HEK293T (cell line): ENCODE measurements around the gene EHBP1.

Source experiments
- CTCF ChIA-PET: fragments of 350-600 bp; formaldehyde crosslinking; extraction: SDS; loops from one replicate; lab custom pipeline; 2021; ENCODE audit warnings: antibody characterized with exemption, inconsistent platforms; lab: Yijun Ruan, JAX
- POLR2A ChIA-PET: fragments of 350-600 bp; formaldehyde crosslinking; extraction: SDS; loops from one replicate; lab custom pipeline; 2020; ENCODE audit warnings: antibody characterized with exemption, inconsistent platforms; lab: Yijun Ruan, JAX
- DNase-seq: peaks from one replicate; pipeline ENCODE4 v3.0.0; 2012; ENCODE audit warnings: mixed read lengths; ENCODE audit errors: extremely low spot score
- ARNT ChIP-seq: fragments of 450-650 bp; IDR thresholded peaks from 2 replicates; pipeline ENCODE4 v1.6.1; 2017; ENCODE audit warnings: mild to moderate bottlenecking
- BHLHE40 ChIP-seq: fragments of 450-650 bp; IDR thresholded peaks from 2 replicates; pipeline ENCODE4 v1.6.1; 2016; ENCODE audit warnings: mild to moderate bottlenecking, moderate library complexity, borderline replicate concordance
- CTBP1 ChIP-seq: fragments of 450-650 bp; IDR thresholded peaks from 2 replicates; pipeline ENCODE4 v1.6.1; 2016; ENCODE audit warnings: borderline replicate concordance
- ELF4 ChIP-seq: fragments of 450-650 bp; IDR thresholded peaks from 2 replicates; pipeline ENCODE4 v1.6.1; 2017; ENCODE audit warnings: antibody characterized with exemption
- FOXA1 ChIP-seq: fragments of 450-650 bp; IDR thresholded peaks from 2 replicates; pipeline ENCODE4 v1.6.1; 2016; ENCODE audit warnings: mild to moderate bottlenecking
- FOXK2 ChIP-seq: fragments of 450-650 bp; IDR thresholded peaks from 2 replicates; pipeline ENCODE4 v1.6.1; 2016; ENCODE audit warnings: mild to moderate bottlenecking
- FOXM1 ChIP-seq: fragments of 450-650 bp; IDR thresholded peaks from 2 replicates; pipeline ENCODE4 v1.6.1; 2017; ENCODE audit warnings: mild to moderate bottlenecking, borderline replicate concordance
- HDGF ChIP-seq: fragments of 450-650 bp; IDR thresholded peaks from 2 replicates; pipeline ENCODE4 v1.6.1; 2017; ENCODE audit warnings: antibody characterized with exemption, borderline replicate concordance
- L3MBTL2 ChIP-seq: fragments of 450-650 bp; conservative IDR thresholded peaks from 2 replicates; pipeline ENCODE4 v1.6.1; 2016; ENCODE audit warnings: mild to moderate bottlenecking
- LEF1 ChIP-seq: fragments of 450-650 bp; IDR thresholded peaks from 2 replicates; pipeline ENCODE4 v1.6.1; 2017; ENCODE audit warnings: mild to moderate bottlenecking, borderline replicate concordance
- NFRKB ChIP-seq: fragments of 450-650 bp; IDR thresholded peaks from 2 replicates; pipeline ENCODE4 v1.6.1; 2016; ENCODE audit warnings: mild to moderate bottlenecking, moderate library complexity
- SP1 ChIP-seq: fragments of 450-650 bp; IDR thresholded peaks from 2 replicates; pipeline ENCODE4 v1.6.1; 2017
- SUZ12 ChIP-seq: fragments of 450-650 bp; IDR thresholded peaks from 2 replicates; pipeline ENCODE4 v1.6.1; 2016; ENCODE audit warnings: mild to moderate bottlenecking
- TARDBP ChIP-seq: fragments of 450-650 bp; IDR thresholded peaks from 2 replicates; pipeline ENCODE4 v1.6.1; 2016
- ZNF384 ChIP-seq: fragments of 450-650 bp; IDR thresholded peaks from 2 replicates; pipeline ENCODE4 v1.6.1; 2016
- TF ChIP-seq, protein P1 (sequence below): fragments of 450-650 bp; IDR thresholded peaks from 2 replicates; pipeline ENCODE4 v1.6.1; 2016

EHBP1 gene

GRCh38 chr2:62868947-62869346 lies 163.4 kb downstream of the EHBP1 start:
- ChIA-PET CTCF (no interaction called here), POLR2A (no interaction called here)
- no peak for TF ChIP-seq ARNT
- TF ChIP-seq HDGF = no peak
- no peak for TF ChIP-seq TARDBP
- no peak for TF ChIP-seq NFRKB
- no peak for TF ChIP-seq ZNF384
- no peak for TF ChIP-seq BHLHE40
- no peak for TF ChIP-seq SP1
- no peak for TF ChIP-seq SUZ12
- no peak for TF ChIP-seq CTBP1
- TF ChIP-seq, protein P1, sequence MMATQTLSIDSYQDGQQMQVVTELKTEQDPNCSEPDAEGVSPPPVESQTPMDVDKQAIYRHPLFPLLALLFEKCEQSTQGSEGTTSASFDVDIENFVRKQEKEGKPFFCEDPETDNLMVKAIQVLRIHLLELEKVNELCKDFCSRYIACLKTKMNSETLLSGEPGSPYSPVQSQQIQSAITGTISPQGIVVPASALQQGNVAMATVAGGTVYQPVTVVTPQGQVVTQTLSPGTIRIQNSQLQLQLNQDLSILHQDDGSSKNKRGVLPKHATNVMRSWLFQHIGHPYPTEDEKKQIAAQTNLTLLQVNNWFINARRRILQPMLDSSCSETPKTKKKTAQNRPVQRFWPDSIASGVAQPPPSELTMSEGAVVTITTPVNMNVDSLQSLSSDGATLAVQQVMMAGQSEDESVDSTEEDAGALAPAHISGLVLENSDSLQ = no peak
- TF ChIP-seq ELF4 = no peak
- TF ChIP-seq LEF1 = no peak
- TF ChIP-seq FOXA1 = no peak
- no peak for TF ChIP-seq L3MBTL2
- DNase-seq = no peak

- DNase-seq = no peak
- CTCF ChIA-PET = no interaction called here
- POLR2A ChIA-PET = no interaction called here
- TF ChIP-seq LEF1 = no peak
- TF ChIP-seq SP1 = no peak
- no peak for TF ChIP-seq BHLHE40
- TF ChIP-seq ELF4 = no peak
- TF ChIP-seq ARNT = no peak
- no peak for TF ChIP-seq L3MBTL2
- TF ChIP-seq ZNF384 = no peak
- no peak for TF ChIP-seq FOXM1
- no peak for TF ChIP-seq CTBP1
- no peak for TF ChIP-seq TARDBP
Observed at GRCh38 chr2:62870966-62871365, 165.5 kb downstream of the EHBP1 start.

GRCh38 chr2:62871506-62871905 lies 166.0 kb downstream of the EHBP1 start:
- CTCF ChIA-PET = no interaction called here
- TF ChIP-seq ZNF384 (no peak), FOXM1 (no peak), ELF4 (no peak), SP1 (no peak), LEF1 (no peak), SUZ12 (no peak), L3MBTL2 (no peak), ARNT (no peak), FOXA1 (no peak), BHLHE40 (no peak), TARDBP (no peak), NFRKB (no peak), HDGF (no peak), FOXK2 (no peak), CTBP1 (no peak)
- TF ChIP-seq, protein P1 = no peak
- POLR2A ChIA-PET = no interaction called here
- DNase-seq = no peak

DNA sequence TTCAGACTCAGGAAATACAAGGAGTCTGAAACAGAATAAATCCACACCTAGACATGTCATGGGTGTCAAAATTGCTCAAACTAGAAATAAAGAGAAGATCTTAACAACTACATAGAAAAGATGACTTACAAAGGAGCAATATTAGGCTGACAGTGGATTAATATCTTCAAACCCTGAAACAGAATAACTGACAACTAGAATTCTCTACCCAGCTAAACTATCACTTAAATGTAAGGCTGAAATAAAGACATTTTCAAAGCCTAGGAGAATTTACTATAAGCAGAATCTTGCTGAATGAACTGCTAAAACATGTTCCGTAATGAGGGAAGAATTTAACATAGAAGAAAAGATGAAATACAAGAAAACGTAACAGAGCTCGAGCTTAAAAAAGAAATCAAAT lies 168.1 kb downstream of the EHBP1 start:
- TF ChIP-seq L3MBTL2 = no peak
- no peak for TF ChIP-seq BHLHE40
- no peak for TF ChIP-seq LEF1
- TF ChIP-seq, protein P1 = no peak
- TF ChIP-seq NFRKB = no peak
- no peak for TF ChIP-seq SUZ12
- no peak for TF ChIP-seq ZNF384
- TF ChIP-seq SP1 = no peak
- no peak for TF ChIP-seq CTBP1
- CTCF ChIA-PET = no interaction called here

DNA sequence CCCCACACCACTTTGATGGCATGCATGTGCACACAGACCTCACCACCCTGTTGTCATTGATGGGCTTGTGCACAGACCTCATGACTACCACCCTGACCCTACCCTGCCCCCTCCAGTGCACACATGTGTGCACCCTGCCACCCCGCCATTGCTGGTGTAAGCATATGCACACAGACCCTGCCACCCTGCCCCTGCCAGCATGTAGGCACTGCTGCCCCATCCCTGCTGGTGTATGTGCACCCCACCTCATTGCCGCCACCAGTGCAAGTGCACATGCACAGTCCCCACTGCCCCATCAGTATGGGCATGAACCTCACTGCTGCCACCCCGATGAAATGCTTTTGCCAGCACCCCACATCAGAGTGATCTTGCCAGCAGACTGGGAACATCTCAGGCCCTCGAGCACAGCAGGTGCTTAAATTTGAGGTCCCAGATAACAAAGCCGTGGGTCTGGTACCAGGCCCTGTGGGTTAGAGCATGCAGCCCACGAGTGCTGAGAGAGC lies 169.4 kb downstream of the EHBP1 start:
- DNase-seq = no peak
- ChIA-PET POLR2A (no interaction called here), CTCF (no interaction called here)
- TF ChIP-seq HDGF = no peak
- TF ChIP-seq CTBP1 = no peak
- no peak for TF ChIP-seq ELF4
- TF ChIP-seq FOXM1 = no peak
- no peak for TF ChIP-seq NFRKB
- TF ChIP-seq L3MBTL2 = no peak
- TF ChIP-seq LEF1 = no peak
- TF ChIP-seq BHLHE40 = no peak

More for the DNA sequence above, 168.1 kb downstream of the EHBP1 start:
- POLR2A ChIA-PET = no interaction called here
- no peak for DNase-seq

DNA sequence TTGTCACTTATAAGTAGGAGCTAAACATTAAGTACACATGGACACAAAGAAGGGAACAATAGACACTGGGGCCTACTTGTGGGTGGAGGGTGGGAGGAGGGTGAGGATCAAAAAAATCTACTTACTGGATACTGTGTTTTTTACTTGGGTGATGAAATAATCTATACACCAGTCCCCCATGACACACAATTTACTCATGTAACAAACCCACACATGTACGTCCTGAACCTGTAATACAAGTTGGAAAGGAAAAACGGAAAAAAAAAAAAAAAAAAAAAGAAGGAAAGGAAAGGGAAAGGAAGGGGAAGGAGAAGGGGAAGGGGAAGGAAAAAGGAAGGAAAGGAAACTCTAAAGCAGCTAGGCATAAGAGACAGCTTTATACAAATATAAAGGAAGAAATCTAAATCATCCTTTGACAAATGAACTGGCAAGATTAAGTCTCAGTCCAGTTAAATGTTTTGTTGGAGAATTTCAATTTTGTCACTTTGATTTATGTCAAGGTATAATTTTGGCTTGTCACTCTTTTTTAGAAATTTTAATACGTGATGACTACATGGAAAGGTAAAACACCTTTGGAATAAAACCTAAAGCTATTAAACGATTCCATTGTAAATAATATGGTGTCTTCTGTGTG lies 175.8 kb downstream of the EHBP1 start:
- CTCF ChIA-PET = no interaction called here

More for the DNA sequence above, 175.8 kb downstream of the EHBP1 start:
- no peak for DNase-seq
- no peak for TF ChIP-seq HDGF
- TF ChIP-seq BHLHE40 = no peak
- TF ChIP-seq L3MBTL2 = no peak
- POLR2A ChIA-PET = no interaction called here
